ENCODE measurements around the gene SF1. TPM values are rescaled to one million over a fixed set of nuclear protein-coding genes. Genes with fewer than 3 reads are reported as not detected.

SF1 gene
- total RNA-seq, 1 donor from 2014 or later, result 687 TPM

GRCh38 chr11:64745189-64745520, 33.2 kb downstream of the SF1 start:
- H3K27ac Mint-ChIP-seq, result peak overlapping the region; percentile 99
- intact Hi-C loops (cut with micrococcal nuclease), result loop anchor here (1.0 to 2.0 kb wide), 3 partner anchors 19 to 66 kb away; partner anchors contain the start of gene MEN1
- H3K9me3 Mint-ChIP-seq, result no peaks in the 10 kb centered on the region
- ChIA-PET CTCF (interaction anchor here (1.1 to 5.8 kb wide), 5 partner anchors 19 to 56 kb away, joined by 4 to 49 read pairs (median 11); no protein-coding TSS in a partner anchor), POLR2A (interaction anchor here (0.6 to 10.2 kb wide), 28 partner anchors 10 to 813 kb away, joined by 3 to 197 read pairs (median 7); partner anchors contain the start of genes ARL2, EHD1, MAP4K2 and MEN1)
- peaks cover 56% of the 10 kb centered on the region for H3K4me1 Mint-ChIP-seq
- TF ChIP-seq CTCF (IDR thresholded peaks at IDR 0.05), result no peak
- peak overlapping the region; percentile 92 for H3K4me3 Mint-ChIP-seq
- no peaks in the 10 kb centered on the region for H3K27me3 Mint-ChIP-seq
- DNase-seq (peak; percentile 88), ATAC-seq (ENCODE audit: low read depth) (peak; percentile 47)
- peaks cover 23% of the 10 kb centered on the region for H3K36me3 Mint-ChIP-seq (ENCODE audit: low read depth)

- CTCF ChIA-PET, result interaction anchor here (0.7 to 5.8 kb wide), 10 partner anchors 16 to 101 kb away, joined by 3 to 49 read pairs (median 6); partner anchors contain the start of gene CDC42BPG
- Mint-ChIP-seq H3K27ac (peak overlapping the region; percentile 99), H3K4me3 (peak overlapping the region; percentile 96), H3K9me3 (no peaks in the 10 kb centered on the region), H3K4me1 (peaks cover 53% of the 10 kb centered on the region), H3K36me3 (ENCODE audit: low read depth) (peaks cover 26% of the 10 kb centered on the region), H3K27me3 (no peaks in the 10 kb centered on the region)
- peak; percentile 63 for DNase-seq
- intact Hi-C loops (cut with micrococcal nuclease), result loop anchor here (1.0 to 5.0 kb wide), 5 partner anchors 20 to 427 kb away; partner anchors contain the start of genes MEN1, PRDX5 and TRMT112
- POLR2A ChIA-PET, result interaction anchor here (0.5 to 10.2 kb wide), 33 partner anchors 9 to 812 kb away, joined by 3 to 197 read pairs (median 6); partner anchors contain the start of genes ARL2, EHD1, MAP4K2 and MEN1
- no peak for TF ChIP-seq CTCF (IDR thresholded peaks at IDR 0.05)
- peak; percentile 7 for ATAC-seq (ENCODE audit: low read depth)
Measured at GRCh38 chr11:64744544-64745188, 33.7 kb downstream of the SF1 start.

GRCh38 chr11:64743591-64744543, 34.5 kb downstream of the SF1 start, which contains the start of gene RASGRP2:
Gene RASGRP2 (minus strand): TSS chr11:64744142. CDS start chr11:64742866, 1,276 bp downstream.
- peak within 1 kb of the TSS; percentile 97 for H3K27ac Mint-ChIP-seq
- H3K27me3 Mint-ChIP-seq, result no peaks in the 10 kb centered on the region
- H3K4me3 Mint-ChIP-seq, result peak within 1 kb of the TSS; percentile 96
- peaks cover 34% of the 10 kb centered on the region for H3K36me3 Mint-ChIP-seq (ENCODE audit: low read depth)
- ATAC-seq (ENCODE audit: low read depth), result peak; percentile 35
- ChIA-PET POLR2A (interaction anchor here (0.5 to 10.2 kb wide), 32 partner anchors 8 to 677 kb away, joined by 3 to 197 read pairs (median 6); partner anchors contain the start of genes ARL2, EHD1, MAP4K2 and MEN1), CTCF (interaction anchor here (0.7 to 5.8 kb wide), 13 partner anchors 17 to 384 kb away, joined by 3 to 49 read pairs (median 6); partner anchors contain the start of gene CDC42BPG)
- H3K9me3 Mint-ChIP-seq, result no peaks in the 10 kb centered on the region
- TF ChIP-seq CTCF (IDR thresholded peaks at IDR 0.05), result no peak
- intact Hi-C loops (cut with micrococcal nuclease), result loop anchor here (1.0 to 5.0 kb wide), 12 partner anchors 21 to 427 kb away; partner anchors contain the start of genes MAP4K2, MEN1, NRXN2 and PRDX5
- peak; percentile 84 for DNase-seq
- peaks cover 51% of the 10 kb centered on the region for H3K4me1 Mint-ChIP-seq

GRCh38 chr11:64742889-64743590, 35.3 kb downstream of the SF1 start:
- ChIA-PET POLR2A (interaction anchor here (0.6 to 10.2 kb wide), 21 partner anchors 9 to 743 kb away, joined by 3 to 197 read pairs (median 6); partner anchors contain the start of genes EHD1, MAP4K2, MEN1 and PRDX5), CTCF (interaction anchor here (0.6 to 5.8 kb wide), 12 partner anchors 18 to 383 kb away, joined by 3 to 49 read pairs (median 6); partner anchors contain the start of gene CDC42BPG)
- no peak overlapping the region for H3K27ac Mint-ChIP-seq
- H3K27me3 Mint-ChIP-seq, result no peaks in the 10 kb centered on the region
- intact Hi-C loops (cut with micrococcal nuclease), result loop anchor here (1.0 to 5.0 kb wide), 11 partner anchors 20 to 426 kb away; partner anchors contain the start of genes MAP4K2, NRXN2, PRDX5 and TRMT112
- H3K9me3 Mint-ChIP-seq, result no peaks in the 10 kb centered on the region
- TF ChIP-seq CTCF (IDR thresholded peaks at IDR 0.05), result peak; percentile 85
- H3K36me3 Mint-ChIP-seq (ENCODE audit: low read depth), result peaks cover 38% of the 10 kb centered on the region
- H3K4me3 Mint-ChIP-seq, result peak overlapping the region; percentile 96
- peaks cover 43% of the 10 kb centered on the region for H3K4me1 Mint-ChIP-seq
- ATAC-seq (ENCODE audit: low read depth) (peak; percentile 12), DNase-seq (peak; percentile 89)

Measured in activated B cell treated with CpG ODN at 0.5 μM for 24 hours (primary cell).